Measurements from ENCODE around the gene CTRB2. TPM values are rescaled to one million over a fixed set of nuclear protein-coding genes. Genes with fewer than 3 reads are reported as not detected.

CTRB2 gene
- total RNA-seq, 1 donor from 2014 or later = not detected

DNA sequence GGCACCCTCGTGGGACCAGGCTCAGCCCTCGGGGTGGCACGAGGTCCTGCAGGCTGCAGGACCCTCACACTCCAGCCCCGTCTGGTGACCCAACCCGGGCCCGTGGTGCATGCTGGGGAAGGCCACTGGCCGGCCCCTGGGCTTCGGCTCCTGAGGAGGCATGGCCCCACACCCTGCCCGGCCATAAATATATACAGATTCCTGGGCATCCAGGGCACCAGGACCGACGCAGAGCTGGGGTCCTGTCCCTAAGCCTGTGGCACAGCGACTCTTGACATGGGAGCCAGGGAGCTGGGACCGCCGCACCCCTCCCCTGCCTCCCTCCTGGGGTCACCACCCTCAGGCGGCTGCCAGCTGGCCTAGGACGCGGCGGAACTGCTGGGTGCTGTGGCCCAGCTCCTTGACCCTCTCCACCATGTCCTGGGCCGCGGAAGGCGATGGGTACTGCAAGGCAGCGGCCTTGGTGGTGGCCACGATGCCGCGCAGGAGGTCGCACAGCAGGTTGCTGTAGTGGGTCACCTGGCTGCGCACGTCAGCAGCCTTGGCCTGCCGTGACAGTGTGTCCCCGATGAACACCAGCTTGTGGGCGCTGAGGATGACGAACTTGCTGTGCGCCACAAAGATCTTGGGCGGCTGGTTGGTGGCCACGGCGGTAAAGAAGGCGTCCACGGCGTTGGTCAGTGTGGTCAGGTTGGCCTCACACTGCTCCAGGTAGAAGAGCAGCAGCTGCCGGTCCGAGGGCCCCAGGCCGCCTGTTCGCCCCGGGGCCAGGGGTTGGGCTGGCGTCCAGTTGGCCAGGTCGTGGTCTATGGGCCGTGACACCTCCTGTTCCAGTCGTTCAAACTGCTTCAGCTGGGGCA, 22.4 kb upstream of the CTRB2 start:
- TF ChIP-seq, protein P1, sequence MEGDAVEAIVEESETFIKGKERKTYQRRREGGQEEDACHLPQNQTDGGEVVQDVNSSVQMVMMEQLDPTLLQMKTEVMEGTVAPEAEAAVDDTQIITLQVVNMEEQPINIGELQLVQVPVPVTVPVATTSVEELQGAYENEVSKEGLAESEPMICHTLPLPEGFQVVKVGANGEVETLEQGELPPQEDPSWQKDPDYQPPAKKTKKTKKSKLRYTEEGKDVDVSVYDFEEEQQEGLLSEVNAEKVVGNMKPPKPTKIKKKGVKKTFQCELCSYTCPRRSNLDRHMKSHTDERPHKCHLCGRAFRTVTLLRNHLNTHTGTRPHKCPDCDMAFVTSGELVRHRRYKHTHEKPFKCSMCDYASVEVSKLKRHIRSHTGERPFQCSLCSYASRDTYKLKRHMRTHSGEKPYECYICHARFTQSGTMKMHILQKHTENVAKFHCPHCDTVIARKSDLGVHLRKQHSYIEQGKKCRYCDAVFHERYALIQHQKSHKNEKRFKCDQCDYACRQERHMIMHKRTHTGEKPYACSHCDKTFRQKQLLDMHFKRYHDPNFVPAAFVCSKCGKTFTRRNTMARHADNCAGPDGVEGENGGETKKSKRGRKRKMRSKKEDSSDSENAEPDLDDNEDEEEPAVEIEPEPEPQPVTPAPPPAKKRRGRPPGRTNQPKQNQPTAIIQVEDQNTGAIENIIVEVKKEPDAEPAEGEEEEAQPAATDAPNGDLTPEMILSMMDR (IDR thresholded peaks at IDR 0.05; ENCODE audit: unreplicated experiment) = no peak
- H3K27me3 Mint-ChIP-seq (ENCODE audit: unreplicated experiment) = peaks cover 33% of the 10 kb centered on the region
- peaks cover 40% of the 10 kb centered on the region for H3K36me3 Mint-ChIP-seq (ENCODE audit: low read depth, unreplicated experiment)
- H3K4me1 Mint-ChIP-seq (ENCODE audit: unreplicated experiment) = peaks cover 3% of the 10 kb centered on the region
- no peak overlapping the region for H3K4me3 Mint-ChIP-seq (ENCODE audit: unreplicated experiment)
- H3K9me3 Mint-ChIP-seq (ENCODE audit: unreplicated experiment) = no peaks in the 10 kb centered on the region
- no peak overlapping the region for H3K27ac Mint-ChIP-seq (ENCODE audit: unreplicated experiment)
- no peak for DNase-seq (ENCODE audit: low spot score)

DNA sequence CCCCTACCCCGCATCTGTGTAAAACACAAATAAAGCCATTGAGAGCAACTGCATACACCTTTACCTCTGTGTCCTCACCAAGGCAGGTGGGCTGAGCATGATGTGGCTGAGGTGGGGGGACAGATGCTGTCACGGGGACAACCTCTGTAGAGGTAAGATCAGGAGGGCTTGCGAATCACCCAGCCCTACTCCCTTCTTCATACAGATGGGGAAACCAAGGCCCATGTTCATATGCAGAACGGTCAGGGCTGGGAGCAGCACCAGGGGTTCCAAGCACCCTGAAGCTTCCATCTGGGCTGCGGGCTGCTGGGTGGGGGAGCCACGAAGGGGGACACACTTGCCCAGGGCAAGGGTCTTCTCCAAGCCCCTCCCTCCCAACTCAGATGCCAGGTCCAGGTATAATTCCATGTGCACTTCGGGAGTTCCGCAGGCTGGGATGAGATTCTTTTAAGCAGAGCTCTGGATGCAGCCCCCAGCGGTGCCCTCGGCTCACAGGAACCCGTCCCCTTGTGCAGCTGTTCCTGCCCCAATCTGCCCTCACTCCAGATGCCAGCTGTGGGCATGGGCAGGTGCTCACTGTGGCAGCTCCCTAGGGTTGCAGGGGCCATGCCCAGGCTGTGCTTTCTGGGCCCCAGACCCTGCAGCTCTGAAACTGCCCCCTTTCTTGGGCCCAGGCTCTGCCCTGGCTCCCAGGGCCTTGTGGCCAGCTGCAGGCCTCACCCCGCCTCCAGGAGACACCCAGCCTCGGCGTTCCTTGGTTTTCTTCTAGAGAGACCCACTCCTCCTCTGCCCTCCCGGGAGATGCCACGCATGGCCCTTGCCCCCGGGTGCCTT, 21.4 kb upstream of the CTRB2 start:
- TF ChIP-seq, protein P1 (IDR thresholded peaks at IDR 0.05; ENCODE audit: unreplicated experiment) = no peak
- no peak for DNase-seq (ENCODE audit: low spot score)
- H3K27ac Mint-ChIP-seq (ENCODE audit: unreplicated experiment) = peak overlapping the region; percentile 30
- peaks cover 35% of the 10 kb centered on the region for H3K36me3 Mint-ChIP-seq (ENCODE audit: low read depth, unreplicated experiment)
- peaks cover 32% of the 10 kb centered on the region for H3K27me3 Mint-ChIP-seq (ENCODE audit: unreplicated experiment)
- H3K9me3 Mint-ChIP-seq (ENCODE audit: unreplicated experiment) = no peaks in the 10 kb centered on the region
- H3K4me3 Mint-ChIP-seq (ENCODE audit: unreplicated experiment) = no peak overlapping the region
- peaks cover 3% of the 10 kb centered on the region for H3K4me1 Mint-ChIP-seq (ENCODE audit: unreplicated experiment)

DNA sequence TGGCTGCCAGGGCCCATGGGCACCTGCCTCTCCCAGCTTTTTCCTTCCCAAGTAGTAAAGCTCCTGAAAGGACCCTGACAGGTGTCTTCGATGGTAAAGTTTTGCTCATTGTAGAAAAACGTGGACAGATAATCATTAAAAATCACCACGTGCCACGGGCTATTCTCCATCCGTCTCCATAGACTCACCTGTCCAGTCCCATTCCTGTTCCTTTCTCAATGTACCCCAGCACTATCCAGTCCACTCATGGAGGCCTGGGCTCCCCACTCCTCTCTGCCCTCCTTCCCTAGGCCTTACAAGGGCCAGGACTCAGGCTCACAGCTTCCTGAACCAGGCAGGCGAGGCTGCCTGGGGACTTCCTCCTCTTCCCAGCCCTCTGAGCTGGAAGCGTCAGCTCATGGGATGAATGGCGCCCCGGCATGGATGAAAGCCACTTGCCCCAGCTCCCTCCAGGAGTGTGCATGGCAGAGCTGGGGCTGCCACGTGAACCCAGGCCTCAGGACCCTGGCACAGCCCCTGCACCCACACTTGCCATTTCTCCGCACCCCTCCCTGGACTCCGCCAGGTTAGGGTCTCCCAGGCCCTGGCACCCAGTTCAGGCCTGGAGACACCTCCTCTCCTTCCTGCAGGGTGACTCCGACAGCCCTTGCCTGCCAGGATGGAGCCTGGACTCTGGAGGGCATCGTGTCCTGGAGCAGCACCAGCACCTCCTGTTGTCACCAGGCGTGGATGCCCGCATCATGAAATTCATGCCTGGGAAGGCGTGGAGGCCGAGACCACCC, 20.6 kb upstream of the CTRB2 start:
- Mint-ChIP-seq H3K36me3 (ENCODE audit: low read depth, unreplicated experiment) (peaks cover 27% of the 10 kb centered on the region), H3K4me3 (ENCODE audit: unreplicated experiment) (peak overlapping the region; percentile 56), H3K9me3 (ENCODE audit: unreplicated experiment) (no peaks in the 10 kb centered on the region), H3K4me1 (ENCODE audit: unreplicated experiment) (peaks cover 3% of the 10 kb centered on the region), H3K27me3 (ENCODE audit: unreplicated experiment) (peaks cover 27% of the 10 kb centered on the region), H3K27ac (ENCODE audit: unreplicated experiment) (peak overlapping the region; percentile 36)
- DNase-seq (ENCODE audit: low spot score) = no peak
- TF ChIP-seq, protein P1 (IDR thresholded peaks at IDR 0.05; ENCODE audit: unreplicated experiment) = no peak

DNA sequence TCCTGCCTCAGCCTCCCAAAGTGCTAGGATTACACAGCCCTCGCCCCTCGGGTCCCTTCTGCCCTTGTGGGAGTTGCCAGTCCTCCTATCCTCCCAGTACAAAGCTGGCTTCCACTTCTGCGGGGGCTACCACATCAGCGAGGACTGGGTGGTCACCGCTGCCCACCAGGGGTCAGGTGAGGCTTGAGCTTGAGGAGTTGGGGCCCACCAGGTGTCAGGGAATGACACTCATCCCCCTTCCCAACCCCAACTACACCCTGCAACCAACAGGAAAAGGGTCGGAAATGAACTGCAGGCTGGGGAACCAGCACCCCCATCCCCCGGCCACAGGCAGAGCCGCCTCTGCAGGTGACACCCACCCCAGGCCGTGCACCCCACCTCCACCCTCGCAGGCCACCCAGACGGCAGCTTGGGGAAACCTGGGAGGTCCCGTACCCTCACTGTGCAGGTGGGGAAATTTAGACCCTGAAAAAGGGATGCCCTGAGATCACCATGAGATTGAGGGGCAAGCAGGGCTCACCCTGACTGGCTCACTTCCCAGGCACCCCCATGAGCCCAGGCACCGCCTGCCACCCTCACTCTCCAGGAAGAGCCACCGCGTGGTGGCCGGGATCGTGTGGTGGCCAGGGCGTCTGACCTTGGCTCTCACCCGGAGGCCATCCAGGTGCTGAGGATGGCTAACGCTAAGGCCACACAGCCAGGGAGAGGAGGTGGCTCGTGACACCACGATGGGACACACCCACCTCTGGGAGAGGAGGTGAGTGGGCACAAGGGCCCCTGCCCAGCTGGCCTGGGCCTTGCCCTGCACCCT, 19.8 kb upstream of the CTRB2 start:
- DNase-seq (ENCODE audit: low spot score) = no peak
- Mint-ChIP-seq H3K4me1 (ENCODE audit: unreplicated experiment) (peaks cover 7% of the 10 kb centered on the region), H3K36me3 (ENCODE audit: low read depth, unreplicated experiment) (peaks cover 22% of the 10 kb centered on the region), H3K27me3 (ENCODE audit: unreplicated experiment) (peaks cover 32% of the 10 kb centered on the region), H3K27ac (ENCODE audit: unreplicated experiment) (no peak overlapping the region), H3K4me3 (ENCODE audit: unreplicated experiment) (no peak overlapping the region), H3K9me3 (ENCODE audit: unreplicated experiment) (no peaks in the 10 kb centered on the region)
- TF ChIP-seq, protein P1 (IDR thresholded peaks at IDR 0.05; ENCODE audit: unreplicated experiment) = no peak
